HUDEP-2 (cell line): ENCODE measurements around the gene TCF19.
A peak's percentile ranks its signal among the peaks of the same experiment; 100 is the strongest.

Source experiments
- DNase-seq, 76 experiments: peaks; one replicate each; lab custom pipeline; 2025; ENCODE audit not compliant: unreplicated experiment in 76 of 76; lab: John Stamatoyannopoulos, UW

Gene TCF19, protein sequence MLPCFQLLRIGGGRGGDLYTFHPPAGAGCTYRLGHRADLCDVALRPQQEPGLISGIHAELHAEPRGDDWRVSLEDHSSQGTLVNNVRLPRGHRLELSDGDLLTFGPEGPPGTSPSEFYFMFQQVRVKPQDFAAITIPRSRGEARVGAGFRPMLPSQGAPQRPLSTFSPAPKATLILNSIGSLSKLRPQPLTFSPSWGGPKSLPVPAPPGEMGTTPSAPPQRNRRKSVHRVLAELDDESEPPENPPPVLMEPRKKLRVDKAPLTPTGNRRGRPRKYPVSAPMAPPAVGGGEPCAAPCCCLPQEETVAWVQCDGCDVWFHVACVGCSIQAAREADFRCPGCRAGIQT

GRCh38 chr6:31158140-31158862 is at the start of gene TCF19:
Gene TCF19 (plus strand): TSS chr6:31158589. CDS start chr6:31159470, 881 bp downstream.
- peak; percentile 90 to 100 (median 99) for DNase-seq

GRCh38 chr6:31110825-31111582 is 47.4 kb upstream of the TCF19 start:
- DNase-seq, result no peak

DNA sequence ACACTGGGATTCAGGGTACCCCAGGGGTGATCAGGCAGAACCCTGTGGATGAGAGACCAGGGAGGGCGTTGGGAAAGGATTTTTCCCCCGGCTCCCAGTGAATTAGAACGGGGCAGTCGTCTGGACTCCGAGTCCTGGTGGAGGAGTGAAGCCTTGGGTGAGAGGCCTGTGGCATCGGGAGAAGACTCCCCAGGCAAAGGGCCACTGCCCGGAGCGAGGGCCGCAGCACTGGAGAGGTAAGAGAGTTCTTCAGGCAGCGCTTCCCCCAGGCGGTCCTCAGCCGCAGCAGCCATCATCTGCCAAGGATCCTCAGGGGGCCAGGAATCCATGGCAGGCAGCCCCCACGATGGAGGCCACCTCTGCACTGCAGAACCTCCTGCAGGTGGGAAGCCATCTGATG is 46.7 kb upstream of the TCF19 start:
- DNase-seq, result no peak

DNA sequence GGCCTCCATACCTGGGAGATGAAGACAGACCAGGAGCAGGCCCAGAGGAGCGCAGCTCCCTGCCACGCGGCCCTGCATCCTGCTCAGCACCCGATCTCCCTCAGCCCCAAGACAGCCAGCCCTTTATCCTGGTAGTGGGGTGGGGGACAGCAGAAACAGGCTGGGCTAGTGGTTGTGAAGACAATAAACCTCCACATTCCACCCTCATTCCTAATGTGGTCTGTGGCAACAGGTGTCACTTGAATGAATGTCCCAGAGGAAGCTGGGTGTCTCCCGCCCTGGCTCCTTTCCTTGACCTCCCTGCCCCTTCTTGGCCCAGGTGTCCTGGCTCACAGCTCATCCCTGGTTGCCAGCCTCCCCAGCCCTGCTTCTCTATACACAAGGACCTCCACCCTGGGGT is 45.9 kb upstream of the TCF19 start, which contains the start of gene C6orf15:
Gene C6orf15, minus strand, starts transcription at position 98 of the 400 bp plus-strand sequence. Its CDS starts 20 bp downstream, at position 78.
- no peak for DNase-seq

DNA sequence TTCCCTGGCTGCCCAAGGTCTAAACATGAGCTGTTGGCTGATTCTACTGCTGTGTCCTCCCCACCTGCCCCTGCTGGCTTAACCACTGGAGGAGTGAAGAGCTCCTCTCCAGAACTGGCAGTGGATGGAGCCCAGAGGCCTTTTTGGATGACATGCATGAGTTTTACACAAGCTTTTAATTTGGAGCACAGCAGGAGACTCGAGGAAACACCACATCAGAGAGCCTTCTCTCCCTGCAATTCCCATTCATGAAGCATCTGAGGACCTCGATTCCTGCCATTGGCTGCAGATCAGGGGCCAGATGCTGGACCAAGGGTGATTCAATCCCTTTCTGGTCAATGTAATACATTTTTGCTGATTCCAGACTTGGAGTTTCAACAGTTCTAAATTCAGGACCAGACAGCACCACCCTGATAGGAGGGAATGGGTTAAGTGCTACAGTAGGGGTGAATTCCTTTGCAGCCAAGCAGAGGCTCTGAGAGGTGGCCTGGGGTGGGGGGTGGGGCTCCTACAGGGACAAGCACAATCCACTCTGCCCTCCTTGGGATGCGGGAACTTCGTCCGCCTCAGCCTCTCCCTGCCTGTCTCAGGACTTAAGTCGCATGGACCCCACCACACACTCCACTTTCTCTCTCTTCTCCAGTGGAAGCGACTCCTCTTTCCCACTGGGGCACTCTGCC is 44.4 kb upstream of the TCF19 start:
- DNase-seq, result no peak

- peak in 3 of 76 experiments; percentile 15 to 27 (median 21) for DNase-seq
Measured at GRCh38 chr6:31114541-31114878, 43.9 kb upstream of the TCF19 start, which contains the start of gene PSORS1C1. Gene PSORS1C1 (plus strand): TSS chr6:31114800. CDS start chr6:31129633, 14,833 bp downstream.

- DNase-seq, result peak in 5 of 76 experiments; percentile 6 to 31 (median 27)
Measured at GRCh38 chr6:31114970-31115849, 43.2 kb upstream of the TCF19 start.

- DNase-seq, result no peak
Measured at GRCh38 chr6:31115941-31116560, 42.3 kb upstream of the TCF19 start.

GRCh38 chr6:31116661-31117385 is 41.6 kb upstream of the TCF19 start:
- DNase-seq, result no peak

GRCh38 chr6:31118178-31118577 is 40.2 kb upstream of the TCF19 start:
- no peak for DNase-seq

- no peak for DNase-seq
Measured at GRCh38 chr6:31120151-31120915, 38.1 kb upstream of the TCF19 start, which contains the start of gene CDSN. Gene CDSN (minus strand): TSS chr6:31120446. CDS start chr6:31120419, 27 bp downstream.

DNA sequence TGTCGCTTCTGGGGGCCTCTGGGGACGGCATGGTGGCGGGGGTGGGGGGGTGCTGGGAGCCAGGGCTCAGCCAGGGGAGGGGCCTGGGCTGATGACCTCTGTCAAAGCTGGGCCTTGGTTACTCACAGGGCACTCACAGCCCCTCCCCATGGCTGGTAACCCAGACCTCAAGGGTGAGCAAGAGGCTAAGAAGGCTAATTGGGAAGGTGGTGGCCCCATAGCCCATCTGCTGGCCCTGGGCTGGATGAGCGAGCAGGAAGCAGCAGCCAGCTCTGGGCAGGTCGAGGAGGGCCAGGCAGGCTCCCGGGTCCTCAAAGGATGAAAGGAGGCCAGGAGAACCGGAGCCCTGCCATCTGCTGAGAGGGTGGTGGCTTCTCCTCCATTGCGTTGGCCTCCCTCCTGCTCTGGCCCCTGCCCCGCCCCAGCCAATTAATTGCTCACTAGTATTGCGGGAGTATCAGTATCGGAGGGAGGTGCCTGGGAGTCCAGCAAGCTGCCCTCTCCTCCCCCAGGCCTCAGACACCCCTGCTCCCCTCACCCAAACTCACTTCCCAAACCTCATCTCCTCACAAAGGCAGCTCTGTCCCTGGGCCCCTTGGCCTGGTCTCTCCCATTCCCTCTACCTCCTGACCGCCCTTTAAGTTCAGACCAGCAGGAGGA is 37.1 kb upstream of the TCF19 start:
- no peak for DNase-seq

- DNase-seq, result peak in 30 of 76 experiments; percentile 5 to 74 (median 26)
Measured at GRCh38 chr6:31122791-31123706, 35.3 kb upstream of the TCF19 start.

DNA sequence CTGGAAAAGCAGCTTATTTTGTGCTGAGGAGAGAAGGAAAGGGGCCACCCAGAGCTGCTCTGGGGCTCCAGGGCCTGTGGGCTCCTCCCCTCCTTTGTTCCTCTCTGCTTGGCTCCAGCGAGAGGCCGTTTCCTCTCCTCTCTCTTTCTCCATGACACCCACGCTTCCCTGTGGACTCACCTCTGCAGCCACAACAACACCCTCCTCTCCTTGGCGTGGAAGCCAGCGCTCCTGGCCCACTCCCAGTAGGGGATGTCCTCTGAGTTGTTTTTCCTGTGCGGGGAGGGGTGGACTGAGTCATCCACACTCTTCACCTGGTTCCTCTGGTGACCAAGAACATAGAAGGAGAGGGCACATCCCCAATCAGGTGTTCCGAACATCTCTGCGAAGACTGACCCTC is 33.2 kb upstream of the TCF19 start:
- DNase-seq, result no peak

GRCh38 chr6:31125586-31126363 is 32.6 kb upstream of the TCF19 start:
- DNase-seq, result no peak
